AG04450 (cell line): ENCODE measurements around the gene LPIN3. TPM values are rescaled to one million over a fixed set of nuclear protein-coding genes. Genes with fewer than 3 reads are reported as not detected.

ENCODE experiments used
- CTCF ChIA-PET: fragments of 300-600, 350-600 bp; formaldehyde crosslinking; extraction: SDS; loops from one replicate; lab custom pipeline; 2022; ENCODE audit warnings: antibody characterized with exemption, inconsistent platforms; lab: Charles Lee
- POLR2A ChIA-PET: fragments of 350-600 bp; formaldehyde crosslinking; extraction: SDS; loops from one replicate; lab custom pipeline; 2021; ENCODE audit warnings: antibody characterized with exemption, inconsistent platforms; lab: Yijun Ruan, JAX
- DNase-seq: peaks from one replicate; pipeline ENCODE4 v3.0.0-alpha.2; 2011; ENCODE audit warnings: low read depth, low spot score
- H3K27ac ChIP-seq: one replicate; pipeline ENCODE4 v1.5.1; 2012; ENCODE audit warnings: low read depth, low read length, control low read depth
- H3K27me3 ChIP-seq: one replicate; pipeline ENCODE4 v1.6.0; 2012; ENCODE audit warnings: low read length; ENCODE audit not compliant: control insufficient read depth, insufficient read depth
- H3K4me3 ChIP-seq: 2 replicates; pipeline ENCODE4 v1.5.1; 2011; ENCODE audit warnings: mild to moderate bottlenecking, low read depth, low read length, control low read depth
- H3K9me3 ChIP-seq: 2 replicates; pipeline ENCODE4 v1.5.1; 2012; ENCODE audit warnings: low read length; ENCODE audit not compliant: control insufficient read depth, insufficient read depth
- polyA plus RNA-seq: library from polyadenylated mRNA; depleted of rRNA; stranded (reverse); fragments of >200 nt; gene quantifications from 2 replicates; pipeline ENCODE4 v1.2.3, GENCODE V29; 2011
- TF ChIP-seq, protein P1 (sequence below): IDR thresholded peaks from 2 replicates; pipeline ENCODE4 v1.5.1; 2011; ENCODE audit warnings: low read depth, low read length, control low read depth, inconsistent platforms

The LPIN3 gene
- polyA plus RNA-seq, 1 experiment: 1.2 TPM

DNA sequence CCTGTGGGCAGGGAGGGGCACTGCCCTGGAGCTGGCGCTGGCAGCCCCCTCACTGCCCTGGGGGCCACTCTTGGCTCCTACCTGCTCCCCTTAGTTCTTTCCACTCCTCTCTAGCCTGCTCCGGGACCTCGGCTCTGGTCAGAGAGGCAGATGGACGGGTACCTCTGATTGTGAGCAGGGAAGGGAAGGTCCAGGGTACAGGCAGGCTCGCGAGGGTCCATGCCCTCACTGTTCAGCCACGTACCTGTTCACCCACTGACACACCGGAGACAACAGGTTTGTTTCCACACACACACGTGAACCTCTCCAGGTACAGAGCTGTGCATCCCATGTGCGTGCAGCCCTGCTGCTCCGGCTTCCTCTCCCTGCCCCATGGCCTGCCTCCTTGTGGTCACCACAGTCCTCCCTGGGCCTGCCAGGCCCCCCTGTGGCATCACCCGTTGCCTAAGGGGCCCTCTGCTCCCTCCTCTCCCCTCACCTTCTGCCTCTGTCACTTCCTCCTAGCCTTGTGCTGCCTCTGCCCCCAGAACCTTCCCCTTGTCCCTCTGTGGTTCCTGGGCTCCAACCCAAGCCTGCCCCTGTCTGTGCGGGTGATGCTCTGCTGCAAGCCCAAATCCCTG lies 23.7 kb downstream of the LPIN3 start:
- Histone ChIP-seq H3K4me3 (no peak overlapping the region), H3K9me3 (peaks cover 3% of the 10 kb centered on the region; the same call in 1 of the 2 replicates), H3K27me3 (peaks cover 37% of the 10 kb centered on the region), H3K27ac (no peak overlapping the region)
- no peak for DNase-seq
- ChIA-PET POLR2A (no interaction called here), CTCF (no interaction called here)
- TF ChIP-seq, protein P1, sequence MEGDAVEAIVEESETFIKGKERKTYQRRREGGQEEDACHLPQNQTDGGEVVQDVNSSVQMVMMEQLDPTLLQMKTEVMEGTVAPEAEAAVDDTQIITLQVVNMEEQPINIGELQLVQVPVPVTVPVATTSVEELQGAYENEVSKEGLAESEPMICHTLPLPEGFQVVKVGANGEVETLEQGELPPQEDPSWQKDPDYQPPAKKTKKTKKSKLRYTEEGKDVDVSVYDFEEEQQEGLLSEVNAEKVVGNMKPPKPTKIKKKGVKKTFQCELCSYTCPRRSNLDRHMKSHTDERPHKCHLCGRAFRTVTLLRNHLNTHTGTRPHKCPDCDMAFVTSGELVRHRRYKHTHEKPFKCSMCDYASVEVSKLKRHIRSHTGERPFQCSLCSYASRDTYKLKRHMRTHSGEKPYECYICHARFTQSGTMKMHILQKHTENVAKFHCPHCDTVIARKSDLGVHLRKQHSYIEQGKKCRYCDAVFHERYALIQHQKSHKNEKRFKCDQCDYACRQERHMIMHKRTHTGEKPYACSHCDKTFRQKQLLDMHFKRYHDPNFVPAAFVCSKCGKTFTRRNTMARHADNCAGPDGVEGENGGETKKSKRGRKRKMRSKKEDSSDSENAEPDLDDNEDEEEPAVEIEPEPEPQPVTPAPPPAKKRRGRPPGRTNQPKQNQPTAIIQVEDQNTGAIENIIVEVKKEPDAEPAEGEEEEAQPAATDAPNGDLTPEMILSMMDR: no peak

DNA sequence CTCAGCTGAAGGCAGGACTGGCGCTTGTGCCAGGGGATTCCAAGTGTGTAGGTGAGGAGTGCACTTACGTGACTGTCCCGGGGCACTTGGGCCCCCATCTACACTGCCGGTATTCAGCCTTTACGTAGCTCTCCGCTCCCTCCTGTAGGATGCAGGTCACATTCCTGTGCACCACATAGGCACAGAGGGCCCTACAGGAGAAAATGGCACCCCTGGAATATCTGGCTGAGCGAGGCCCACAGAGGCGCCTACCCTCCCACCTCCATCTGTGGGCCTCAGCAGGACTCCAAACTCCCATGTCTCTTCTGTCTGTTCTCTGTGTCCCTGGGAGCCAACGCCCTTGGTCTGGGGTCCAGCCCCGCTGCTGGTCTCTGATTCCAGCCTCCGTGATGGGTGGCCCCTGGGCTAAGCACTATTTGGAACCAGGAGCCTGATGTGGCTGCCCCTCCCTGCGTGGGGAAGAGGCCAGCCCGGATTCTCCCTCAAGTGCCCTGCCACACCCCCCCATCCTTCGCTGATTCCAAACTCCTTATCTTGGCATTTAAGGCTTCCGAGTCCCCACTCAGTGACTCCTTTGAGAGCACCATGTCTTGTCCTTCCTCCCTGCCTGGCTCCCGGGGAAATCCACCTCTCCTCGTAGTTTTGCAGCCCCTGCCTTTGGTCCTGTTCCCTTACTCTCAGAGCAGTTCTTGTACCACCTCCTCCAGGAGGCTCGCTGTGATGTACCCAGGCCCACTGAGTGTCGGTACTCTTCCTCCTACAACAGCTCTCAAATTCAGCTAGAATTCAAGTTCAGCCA lies 24.5 kb downstream of the LPIN3 start:
- H3K27ac ChIP-seq: no peak overlapping the region
- DNase-seq: no peak
- H3K9me3 ChIP-seq: peaks cover 3% of the 10 kb centered on the region; the same call in 1 of the 2 replicates
- TF ChIP-seq, protein P1: no peak
- peaks cover 41% of the 10 kb centered on the region for H3K27me3 ChIP-seq
- no peak overlapping the region for H3K4me3 ChIP-seq
- POLR2A ChIA-PET: no interaction called here
- CTCF ChIA-PET: no interaction called here

- TF ChIP-seq, protein P1: no peak
- 0 out of 2 replicates have a peak overlapping the region, but pooled peaks have one; percentile 7 for H3K4me3 ChIP-seq
- ChIA-PET POLR2A (no interaction called here), CTCF (no interaction called here)
- H3K9me3 ChIP-seq: peaks cover 4% of the 10 kb centered on the region
- DNase-seq: no peak
- peaks cover 42% of the 10 kb centered on the region for H3K27me3 ChIP-seq
- no peak overlapping the region for H3K27ac ChIP-seq
Observed at GRCh38 chr20:41365777-41366545, 25.3 kb downstream of the LPIN3 start.

DNA sequence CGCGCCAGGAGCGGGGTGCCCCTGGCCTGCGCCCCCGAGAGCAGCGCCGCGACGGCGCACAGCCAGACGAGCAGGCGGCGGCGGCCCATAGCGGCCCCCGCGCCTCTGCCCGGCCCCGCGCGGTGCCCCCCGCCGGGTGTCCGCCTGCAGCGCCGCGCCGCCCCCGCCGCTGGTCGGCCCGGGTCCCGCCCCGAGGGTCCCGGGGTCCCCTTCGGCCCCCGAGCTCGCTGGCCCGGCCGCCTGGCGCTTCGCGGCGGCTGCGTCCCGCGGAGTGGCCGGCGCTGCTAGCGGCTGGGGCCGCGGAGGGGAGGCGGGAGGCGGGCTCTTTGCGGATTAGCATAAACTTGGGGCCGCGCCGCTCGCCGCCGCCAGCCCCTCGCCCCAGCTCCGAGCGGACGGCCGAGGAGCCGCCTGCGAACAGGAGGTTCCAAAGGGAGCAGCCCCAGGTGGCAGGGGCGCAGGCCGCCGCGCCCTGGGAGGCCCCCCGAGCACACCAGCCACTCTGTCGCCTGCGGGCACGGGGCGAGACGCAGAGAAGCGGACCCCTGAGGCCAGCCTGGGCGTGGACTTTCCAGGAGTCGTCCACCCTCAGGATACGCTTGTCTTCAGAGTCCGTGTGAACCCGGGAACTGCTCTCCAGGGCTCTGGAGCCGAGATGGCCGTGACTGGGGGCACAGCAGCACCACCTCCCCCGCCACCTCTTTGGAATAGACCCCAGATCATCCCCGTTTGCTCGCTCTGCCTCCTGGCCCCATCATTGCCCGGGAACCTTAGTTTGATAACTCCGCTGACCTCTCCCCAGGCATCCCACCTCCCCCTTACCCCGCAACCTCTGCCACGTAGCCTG lies 26.1 kb downstream of the LPIN3 start, which contains the start of gene EMILIN3:
EMILIN3 (minus strand) TSS at position 273 of the 847 bp plus-strand sequence; CDS start at position 89, 184 bp downstream.
- TF ChIP-seq, protein P1: no peak
- POLR2A ChIA-PET: no interaction called here
- H3K27me3 ChIP-seq: peaks cover 47% of the 10 kb centered on the region
- H3K9me3 ChIP-seq: peaks cover 11% of the 10 kb centered on the region
- no peak for DNase-seq
- no peak within 1 kb of the TSS for H3K27ac ChIP-seq
- H3K4me3 ChIP-seq: 0 out of 2 replicates have a peak within 1 kb of the TSS, but pooled peaks have one; percentile 7
- CTCF ChIA-PET: interaction anchor here (1.4 kb wide), 1 partner anchor 194 kb away, joined by 3 read pairs; no protein-coding TSS in a partner anchor
